Erythroblast (primary cell): Measurements from ENCODE around the gene ARAF.

Experiments
- GATA1 ChIP-seq: IDR thresholded peaks from 2 replicates; pipeline ENCODE4 v1.6.1; 2011; ENCODE audit warnings: low read depth, mild to moderate bottlenecking, control low read depth, low read length, moderate library complexity
- POLR2A ChIP-seq: IDR thresholded peaks from 2 replicates; pipeline ENCODE4 v1.6.1; 2011; ENCODE audit warnings: mild to moderate bottlenecking, low read length

GRCh38 chrX:47571896-47572295 is 10.9 kb downstream of the ARAF start:
- TF ChIP-seq POLR2A (no peak), GATA1 (no peak)
